GM19463 (cell line): ENCODE measurements around the gene WDR37.
"Not testable (repeated sequence)": the region's sequence is repeated elsewhere in the genome, so short reads cannot be mapped to it uniquely, and the experiment has no call there.

ENCODE experiments used
- ATAC-seq: cut with Tn5 transposase; IDR thresholded peaks from one replicate; pipeline ENCODE4 v1.9.1; 2021; ENCODE audit warnings: mild to moderate bottlenecking, moderate library complexity; ENCODE audit not compliant: unreplicated experiment

Gene WDR37

DNA sequence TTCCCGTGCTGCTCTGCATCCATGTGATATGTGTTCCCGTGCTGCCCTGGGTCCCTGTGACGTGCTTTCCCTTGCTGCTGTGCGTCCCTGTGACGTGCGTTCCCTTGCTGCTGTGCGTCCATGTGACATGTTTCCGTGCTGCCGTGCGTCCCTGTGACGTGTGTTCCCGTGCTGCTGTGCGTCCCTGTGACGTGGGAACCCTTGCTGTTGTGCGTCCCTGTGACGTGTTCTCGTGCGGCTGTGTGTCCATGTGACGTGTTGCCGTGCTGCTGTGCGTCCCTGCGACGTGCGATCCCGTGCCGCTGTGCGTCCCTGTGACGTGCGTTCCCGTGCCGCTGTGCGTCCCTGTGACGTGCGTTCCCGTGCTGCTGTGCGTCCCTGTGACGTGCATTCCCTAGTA, 45.8 kb downstream of the WDR37 start:
- ATAC-seq = no peak

DNA sequence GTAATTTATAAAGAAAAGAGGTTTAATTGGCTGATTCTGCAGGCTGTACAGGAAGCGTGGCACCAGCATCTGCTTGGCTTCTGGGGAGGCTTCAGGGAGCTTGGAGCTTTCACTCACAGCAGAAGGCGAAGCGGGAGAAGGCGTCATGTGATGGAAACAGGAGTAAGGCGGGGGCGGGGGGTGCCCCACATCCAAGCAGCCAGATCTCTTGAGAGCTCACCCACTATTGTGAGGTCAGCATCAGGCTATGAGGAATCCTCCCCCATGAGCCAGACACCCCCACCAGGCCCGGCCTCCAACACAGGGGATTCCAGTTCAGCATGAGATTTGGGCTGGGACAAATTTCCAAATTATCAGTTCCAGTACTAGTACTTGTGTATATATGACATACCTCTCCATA, 46.2 kb downstream of the WDR37 start:
- no peak for ATAC-seq

DNA sequence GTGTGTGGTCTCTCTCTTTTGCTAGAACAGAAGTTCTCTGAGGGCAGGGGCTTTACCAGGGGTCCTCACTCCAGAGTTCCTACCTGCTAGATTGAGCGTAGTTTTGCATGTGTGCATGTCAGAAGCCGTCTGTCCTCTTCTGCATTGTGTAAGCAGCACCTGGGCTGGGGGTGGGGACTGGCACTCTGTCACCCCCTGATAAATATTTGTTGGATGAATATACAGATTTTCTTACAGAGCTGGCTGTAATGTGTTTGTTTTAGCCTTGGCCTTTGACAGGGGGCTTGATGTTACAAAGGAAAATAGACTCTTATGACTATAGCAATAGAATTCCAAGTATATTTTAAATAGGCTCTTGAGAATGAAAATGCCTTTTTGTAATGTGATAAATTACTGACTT, 46.6 kb downstream of the WDR37 start:
- ATAC-seq = no peak

DNA sequence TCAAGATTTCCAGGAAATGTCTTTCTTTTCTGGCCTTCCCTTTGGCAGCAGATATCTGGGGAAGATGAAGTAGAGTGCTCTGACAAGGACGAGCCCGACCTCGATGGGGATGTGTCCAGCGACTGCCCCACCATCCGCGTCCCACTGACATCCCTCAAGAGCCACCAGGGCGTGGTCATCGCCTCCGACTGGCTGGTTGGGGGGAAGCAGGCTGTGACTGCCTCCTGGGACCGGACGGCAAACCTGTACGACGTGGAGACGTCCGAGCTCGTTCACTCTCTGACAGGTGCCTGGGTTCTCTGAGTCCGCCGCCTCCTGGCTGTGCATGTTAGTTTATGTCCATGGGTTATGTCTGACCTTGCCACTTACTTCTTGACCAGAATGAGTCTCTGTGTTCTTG, 47.4 kb downstream of the WDR37 start:
- ATAC-seq = no peak

DNA sequence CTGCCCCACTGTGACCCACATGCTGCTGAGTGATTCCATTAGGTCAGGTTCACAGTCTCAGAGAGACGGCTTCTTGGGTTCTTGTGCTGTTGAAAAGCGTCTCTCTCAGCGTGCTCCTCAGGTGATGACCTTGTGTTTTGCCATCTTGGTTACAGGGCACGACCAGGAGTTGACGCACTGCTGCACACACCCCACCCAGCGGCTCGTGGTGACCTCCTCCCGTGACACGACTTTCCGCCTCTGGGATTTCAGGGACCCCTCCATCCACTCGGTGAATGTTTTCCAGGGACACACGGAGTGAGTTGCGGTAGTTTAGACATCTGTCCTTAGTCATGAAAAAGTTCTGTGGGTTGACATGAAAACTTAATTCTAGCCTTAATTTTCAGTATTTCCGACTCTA, 48.8 kb downstream of the WDR37 start:
- no peak for ATAC-seq

DNA sequence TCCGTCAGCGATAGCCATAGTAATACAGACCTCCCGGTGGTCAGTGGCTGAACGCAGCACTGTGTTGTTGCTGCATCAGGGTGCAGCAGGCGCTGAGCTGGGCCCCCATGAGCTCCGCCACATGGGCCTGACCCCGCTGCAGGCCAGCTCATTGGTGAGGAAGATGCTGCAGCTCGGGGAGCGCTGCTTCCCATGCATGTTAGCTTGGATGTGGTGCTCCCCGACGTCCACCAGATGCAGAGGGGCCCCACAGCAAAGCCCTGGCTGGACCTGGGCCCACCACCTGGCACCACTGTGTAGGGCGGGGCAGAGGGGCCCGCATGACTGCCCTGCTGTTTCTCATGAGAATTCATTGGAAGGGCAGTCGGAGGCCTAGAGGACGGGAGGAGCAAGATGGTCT, 50.8 kb downstream of the WDR37 start:
- no peak for ATAC-seq

DNA sequence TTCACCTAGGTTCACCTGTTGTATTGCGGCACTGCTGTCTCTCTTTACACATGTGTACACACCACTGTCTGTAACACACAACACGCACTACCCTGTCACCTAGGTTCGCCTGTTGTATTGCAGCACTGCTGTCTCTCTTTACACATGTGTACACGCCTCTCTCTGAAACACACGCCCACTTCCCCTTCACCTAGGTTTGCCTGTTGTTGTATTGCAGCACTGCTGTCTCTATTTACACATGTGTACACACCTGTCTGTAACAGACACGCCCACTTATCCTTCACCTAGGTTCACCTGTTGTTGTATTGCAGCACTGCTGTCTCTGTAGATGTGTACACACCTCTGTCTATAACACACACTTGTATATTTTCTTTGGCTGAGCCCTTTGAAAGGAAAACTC, 51.5 kb downstream of the WDR37 start:
- ATAC-seq = no peak

DNA sequence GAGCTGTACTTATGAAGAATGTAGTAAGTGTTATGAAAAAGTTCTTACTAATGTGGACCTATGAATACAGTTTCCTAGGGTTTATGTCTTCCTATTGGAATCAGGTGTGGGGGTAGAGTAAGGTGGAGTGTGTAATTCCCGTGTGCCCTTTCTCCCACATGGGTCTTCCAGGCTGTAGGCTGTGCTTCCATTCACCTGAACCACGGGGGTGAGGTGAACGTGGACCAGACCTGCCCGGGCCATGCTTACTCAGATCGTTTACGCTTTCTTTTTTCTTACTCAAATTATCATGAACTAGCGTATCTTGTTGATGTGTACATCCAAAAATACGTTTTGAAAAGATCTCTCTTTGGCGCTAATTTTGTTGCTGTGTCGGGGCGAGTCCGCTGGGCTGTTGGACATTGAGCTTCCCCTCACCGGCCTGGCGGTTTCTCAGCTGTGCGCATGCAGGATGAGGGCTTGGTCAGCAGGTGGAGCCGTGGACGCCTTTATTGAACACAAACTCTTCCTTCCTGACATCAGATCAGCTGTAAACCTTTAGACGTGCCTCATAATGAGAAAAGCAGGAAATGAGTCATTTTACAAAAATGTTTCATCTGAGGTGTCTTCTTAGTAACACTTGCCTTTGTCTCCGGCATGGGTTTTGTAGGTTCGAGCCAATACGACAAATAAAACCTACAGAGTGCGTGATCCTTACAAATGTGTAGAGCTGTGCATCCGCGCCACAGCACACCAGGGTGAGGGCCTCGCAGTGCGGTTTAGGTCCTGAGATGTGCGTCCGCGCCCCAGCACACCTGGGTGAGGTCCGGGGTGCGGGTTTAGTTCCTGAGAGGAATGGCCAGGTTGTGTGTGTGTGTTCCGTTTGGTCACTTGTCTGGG, 53.8 kb downstream of the WDR37 start:
- peak; percentile 91 for ATAC-seq

DNA sequence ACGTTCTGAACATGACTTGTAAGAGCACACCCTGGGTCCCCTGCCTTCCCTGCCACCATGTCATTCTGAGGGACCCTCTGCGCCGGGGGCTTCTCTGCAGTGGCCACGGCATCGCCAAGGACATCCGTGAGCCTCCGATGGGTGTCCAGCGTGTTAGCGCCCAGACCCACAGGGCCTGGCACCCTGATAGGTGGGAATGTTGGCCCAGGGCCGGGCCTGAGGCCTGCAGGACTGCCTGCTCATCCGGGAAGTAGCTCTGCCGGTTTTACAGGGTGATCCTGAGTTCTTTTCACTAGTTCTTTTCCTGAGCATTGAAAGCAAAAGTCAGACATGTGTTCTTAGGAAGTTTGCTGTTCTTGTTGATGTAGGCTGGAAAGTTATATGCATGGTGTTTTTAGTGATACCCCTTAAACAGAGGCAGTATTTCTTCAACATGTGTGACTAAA, 54.5 kb downstream of the WDR37 start:
- ATAC-seq = no peak

DNA sequence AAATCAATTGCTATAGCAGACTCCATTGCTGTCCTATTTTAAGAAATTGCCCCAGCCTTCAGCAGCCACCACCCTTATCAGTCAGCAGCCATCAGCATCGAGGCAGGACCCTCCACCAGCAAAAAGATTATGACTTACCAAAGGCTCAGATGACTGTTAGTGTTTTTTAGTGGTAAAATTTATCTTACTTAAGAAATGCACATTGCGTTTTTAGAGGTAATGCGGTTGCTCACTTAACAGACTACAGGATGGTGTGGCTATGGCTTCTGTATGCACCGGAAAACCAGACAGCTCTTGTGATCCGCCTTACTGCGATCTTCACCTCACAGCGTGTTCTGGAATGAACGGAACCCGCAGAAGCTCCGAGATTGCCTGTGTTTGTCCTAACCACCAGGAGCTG, 58.1 kb downstream of the WDR37 start:
- no peak for ATAC-seq

DNA sequence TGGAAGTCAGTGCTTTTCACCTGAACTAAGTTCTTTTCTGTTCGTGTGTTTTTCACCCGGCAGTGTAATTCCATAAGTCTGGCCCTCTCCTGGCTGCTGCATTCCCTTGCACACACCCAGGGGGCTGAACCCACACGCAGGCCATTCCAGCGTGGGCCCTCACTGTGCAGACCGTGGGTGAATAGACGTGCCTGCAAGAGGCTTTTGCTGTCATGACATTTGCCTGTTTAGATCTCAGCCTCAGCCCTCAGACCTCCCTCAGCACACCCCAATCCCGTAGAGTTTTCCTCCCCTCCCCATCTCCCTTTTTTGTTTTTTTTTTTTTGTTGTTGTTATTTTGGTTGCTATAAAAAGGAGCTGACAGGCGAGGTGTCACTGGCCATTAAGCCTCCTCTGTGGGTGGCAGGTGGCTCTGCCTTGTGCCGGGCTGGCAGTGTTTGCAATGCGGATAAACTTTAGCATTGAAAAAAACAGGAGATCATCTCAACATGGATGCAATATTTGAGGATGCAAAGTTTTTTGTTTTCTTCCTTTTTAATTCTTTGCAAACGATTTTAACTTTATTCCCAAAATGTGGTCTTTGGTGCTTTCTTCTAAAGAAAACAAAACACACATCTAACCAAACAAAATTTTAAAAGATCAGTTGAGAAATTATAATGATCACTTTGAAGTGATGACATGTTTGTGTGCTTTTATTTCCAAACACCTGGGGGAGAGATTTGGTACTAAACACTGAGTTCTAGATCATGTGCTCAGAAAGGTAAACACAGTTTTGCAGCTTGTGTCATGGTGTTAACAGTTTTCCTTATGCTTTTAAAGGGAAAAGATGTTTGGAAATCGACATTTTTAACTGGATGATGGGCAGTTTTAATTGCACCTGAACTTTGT, 58.8 kb downstream of the WDR37 start:
- ATAC-seq = no peak

DNA sequence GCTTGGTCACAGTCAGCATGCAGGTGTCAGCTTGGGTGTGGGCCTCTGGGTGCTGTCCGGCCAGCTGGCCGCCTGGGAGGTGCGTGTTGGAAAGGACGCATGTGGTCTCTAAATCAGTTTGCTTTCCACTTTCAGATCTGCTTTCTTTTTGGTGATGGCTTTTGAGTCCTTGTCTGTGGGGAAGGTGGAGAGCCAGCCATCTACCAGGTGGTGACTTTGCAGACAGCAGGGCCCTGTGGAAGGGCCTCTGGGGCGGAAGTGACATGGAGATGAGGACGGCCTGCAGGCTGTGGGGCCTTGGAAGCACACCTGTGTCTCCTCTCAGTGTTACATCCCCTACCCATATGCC, 59.4 kb downstream of the WDR37 start:
- no peak for ATAC-seq

DNA sequence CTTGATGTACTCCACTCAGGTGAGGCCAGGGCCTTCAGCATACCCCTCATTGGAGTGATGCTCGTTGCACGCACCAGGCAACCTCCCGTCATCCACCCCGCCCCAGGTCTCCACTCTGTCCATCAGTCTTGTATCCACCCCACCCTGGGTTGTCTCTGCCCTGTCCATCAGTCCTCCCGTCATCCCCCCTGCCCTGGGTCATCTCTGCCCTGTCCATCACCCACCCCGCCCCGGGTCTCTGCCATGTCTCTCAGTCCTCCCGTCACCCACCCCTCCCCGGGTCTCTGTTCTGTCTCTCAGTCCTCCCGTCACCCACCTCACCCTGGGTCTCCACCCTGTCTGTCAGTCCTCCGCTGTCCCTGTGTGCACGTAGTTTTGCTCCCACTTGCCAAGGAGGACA, 59.9 kb downstream of the WDR37 start:
- ATAC-seq = no peak

DNA sequence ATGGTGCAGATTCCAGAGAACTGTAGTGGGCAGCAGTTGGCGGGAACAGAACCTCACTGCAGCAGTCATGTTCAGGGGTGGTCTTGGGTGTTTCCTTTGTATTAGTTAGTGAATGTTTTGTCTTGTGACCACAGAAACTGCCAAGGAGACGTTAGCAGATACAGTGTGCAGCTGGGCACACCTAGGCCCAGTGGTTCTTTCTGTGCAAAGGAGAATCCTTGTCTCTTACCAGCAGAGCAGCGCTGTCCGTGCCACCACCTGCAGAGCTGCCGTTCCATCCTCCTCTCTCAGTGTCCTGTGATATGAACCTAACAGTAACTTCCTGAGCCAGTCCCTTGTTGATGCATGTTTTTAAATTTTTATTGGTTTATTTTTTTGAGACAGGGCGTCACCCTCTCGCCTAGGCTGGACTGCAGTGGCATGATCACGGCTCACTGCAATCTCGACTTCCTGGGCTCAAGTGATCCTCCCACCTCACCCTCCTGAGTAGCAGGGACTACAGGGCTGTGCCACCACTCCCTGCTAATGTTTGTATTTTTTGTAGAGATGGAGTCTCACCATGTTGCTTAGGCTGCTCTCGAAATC, 60.6 kb downstream of the WDR37 start:
- no peak for ATAC-seq

DNA sequence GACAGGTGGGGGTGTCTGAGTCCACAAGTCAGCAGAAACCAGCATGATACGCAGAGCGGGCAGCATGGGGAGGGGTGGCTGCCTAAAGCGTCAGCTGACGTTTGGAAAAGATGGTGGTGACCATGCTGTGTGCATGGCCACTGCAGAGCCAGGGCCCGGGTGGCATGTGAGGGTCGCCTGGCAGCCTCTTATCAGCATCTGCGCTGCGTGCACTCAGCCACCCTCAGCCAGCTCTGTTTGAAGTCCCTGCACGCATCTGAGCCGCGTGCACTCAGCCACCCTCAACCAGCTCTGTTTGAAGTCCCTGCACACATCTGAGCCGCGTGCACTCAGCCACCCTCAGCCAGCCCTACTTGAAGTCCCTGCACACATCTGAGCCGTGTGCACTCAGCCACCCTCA, 61.5 kb downstream of the WDR37 start:
- no peak for ATAC-seq

DNA sequence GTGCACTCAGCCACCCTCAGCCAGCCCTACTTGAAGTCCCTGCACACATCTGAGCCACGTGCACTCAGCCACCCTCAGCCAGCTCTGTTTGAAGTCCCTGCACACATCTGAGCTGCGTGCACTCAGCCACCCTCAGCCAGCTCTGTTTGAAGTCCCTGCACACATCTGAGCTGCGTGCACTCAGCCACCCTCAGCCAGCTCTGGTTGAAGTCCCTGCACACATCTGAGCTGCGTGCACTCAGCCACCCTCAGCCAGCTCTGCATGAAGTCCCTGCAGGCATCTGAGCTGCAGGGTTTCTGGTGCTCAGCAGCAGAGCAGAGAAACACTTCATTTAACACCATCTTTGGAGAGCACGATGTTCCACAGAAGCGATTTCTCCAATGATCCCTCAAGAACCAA, 62.1 kb downstream of the WDR37 start:
- ATAC-seq = not testable (repeated sequence)

DNA sequence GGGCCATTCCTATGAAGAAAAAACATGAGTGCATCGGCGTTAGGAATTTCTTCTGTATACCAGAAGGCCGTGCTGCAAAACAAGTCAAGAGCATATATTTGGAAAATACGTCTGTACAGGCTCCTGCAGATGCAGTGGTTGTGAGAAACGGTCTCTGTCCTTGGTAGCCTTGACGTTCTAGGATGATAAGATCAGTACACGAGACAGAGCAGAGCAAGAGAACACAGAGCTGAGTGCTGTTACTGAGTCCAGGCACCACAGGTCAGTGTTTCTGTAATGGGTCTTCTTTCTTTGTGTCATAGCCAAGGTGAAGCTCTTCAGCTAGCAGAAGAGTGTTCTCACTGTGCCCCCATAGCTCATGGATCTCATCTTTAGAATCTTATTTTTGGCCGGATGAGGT, 62.8 kb downstream of the WDR37 start:
- ATAC-seq = no peak

DNA sequence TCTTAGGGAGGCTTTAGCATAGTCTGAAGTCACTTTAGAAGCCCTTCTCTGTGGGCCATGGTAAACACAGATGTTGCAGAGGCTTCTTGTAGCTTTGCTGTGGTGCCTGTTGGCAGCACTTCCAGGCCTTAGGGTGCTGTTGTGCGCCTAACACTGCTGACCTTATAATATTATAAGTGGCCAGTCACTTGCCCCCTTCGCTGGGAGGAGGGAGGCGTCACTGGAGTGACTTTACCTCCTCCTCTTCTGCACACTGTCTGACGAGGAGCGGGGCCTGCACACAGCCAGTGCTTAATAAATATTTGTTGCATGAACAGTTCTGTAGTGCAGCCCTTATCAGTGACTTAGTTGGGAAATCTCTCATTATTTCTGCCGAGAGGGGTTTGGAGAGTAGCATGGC, 63.3 kb downstream of the WDR37 start:
- no peak for ATAC-seq

DNA sequence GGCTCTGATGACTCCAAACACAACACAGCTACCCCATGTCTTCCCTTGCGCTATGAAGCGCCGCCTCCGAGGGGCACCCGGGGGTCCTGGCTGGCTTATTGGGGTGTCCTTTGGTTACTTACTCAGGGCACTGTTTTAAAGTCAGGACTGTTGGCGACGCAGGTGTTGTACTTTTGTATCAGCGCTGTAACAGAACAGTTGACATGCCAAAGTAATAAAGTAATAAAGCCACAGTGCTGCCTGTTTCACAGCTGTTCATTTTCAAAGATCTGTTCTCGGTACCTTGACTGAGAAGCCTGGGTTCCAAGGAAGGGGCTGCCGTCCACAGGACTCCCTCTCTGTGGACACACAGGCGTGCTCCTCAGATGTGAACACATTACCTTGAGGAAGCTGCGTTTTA, 64.1 kb downstream of the WDR37 start:
- no peak for ATAC-seq

DNA sequence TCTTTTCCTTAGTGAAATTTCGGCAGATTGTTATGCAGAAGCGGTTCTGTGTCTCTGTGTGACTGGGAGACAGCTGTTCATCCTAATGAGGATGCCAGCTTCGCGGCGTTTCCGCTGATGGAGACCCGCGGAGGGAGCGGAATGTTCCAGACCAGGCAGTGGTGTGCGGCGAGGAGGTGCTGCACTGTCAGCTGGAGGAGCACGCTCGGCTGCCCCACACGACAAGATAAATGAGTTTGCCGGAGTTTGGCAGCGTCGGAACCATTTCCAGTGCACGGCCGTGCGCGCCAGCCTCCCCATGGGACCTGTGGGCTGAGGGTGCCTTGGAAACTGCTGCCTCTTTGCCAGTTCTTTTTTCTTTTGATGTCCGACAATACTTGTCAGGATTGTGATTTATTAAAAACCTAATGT, 64.6 kb downstream of the WDR37 start:
- ATAC-seq = no peak

DNA sequence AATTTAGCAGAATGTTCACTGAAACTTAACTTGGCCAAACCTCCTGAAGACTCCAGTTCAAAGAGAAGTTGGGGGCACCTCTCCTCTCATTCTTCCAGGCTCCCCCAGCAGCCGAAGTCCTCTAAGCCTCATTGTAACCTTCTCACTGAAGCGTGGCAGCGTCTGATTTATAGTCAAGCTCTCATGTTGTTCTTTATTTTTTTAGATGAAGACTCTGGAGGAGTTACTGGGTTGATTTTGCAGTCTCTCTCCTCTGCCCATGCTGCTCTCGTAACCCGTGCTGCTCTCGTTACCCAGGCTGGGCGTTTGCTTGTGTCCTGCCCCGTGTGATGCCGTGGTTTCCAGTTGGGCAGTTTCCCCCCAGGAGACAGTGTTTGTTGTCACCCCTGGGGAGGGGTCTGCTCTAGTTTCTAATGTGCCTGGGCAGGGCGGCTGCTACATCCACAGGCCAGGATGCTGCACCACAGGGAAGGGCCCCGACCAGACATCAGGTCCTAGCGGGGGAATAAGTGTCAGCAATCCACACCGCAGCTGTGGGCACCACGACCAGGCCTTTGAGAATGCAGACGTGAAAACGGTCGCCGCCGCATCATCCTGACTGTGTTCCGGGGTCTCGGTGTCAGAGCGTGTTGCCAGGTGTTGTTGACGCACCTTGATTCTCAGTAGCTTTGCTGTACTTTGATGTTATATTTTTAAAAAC, 65.2 kb downstream of the WDR37 start:
- no peak for ATAC-seq
